ENCODE measurements around the gene PYGO2.

Gene PYGO2

GRCh38 chr1:154962795-154963330, 1.3 kb upstream of the PYGO2 start:
- H3K4me1 ChIP-seq (ENCODE audit: low read length): peaks cover 22% of the 10 kb centered on the region
- H3K9ac ChIP-seq (ENCODE audit: low read length): peak overlapping the region; percentile 96
- H2AFZ ChIP-seq (ENCODE audit: low read depth, low read length): no peak overlapping the region
- H3K4me3 ChIP-seq (ENCODE audit: low read length): peak overlapping the region; percentile 92
- peaks cover 33% of the 10 kb centered on the region for H3K36me3 ChIP-seq (replicated peaks; ENCODE audit: low read depth, low read length)
- H3K4me2 ChIP-seq (ENCODE audit: low read length): peak overlapping the region; percentile 95
- peaks cover 31% of the 10 kb centered on the region for H3K79me2 ChIP-seq (ENCODE audit: low read length)
- H3K27ac ChIP-seq (ENCODE audit: low read length): peak overlapping the region; percentile 73; the same call in 1 of the 2 replicates
- H3K27me3 ChIP-seq (ENCODE audit: low read depth, low read length): no peaks in the 10 kb centered on the region
- no peaks in the 10 kb centered on the region for H3K9me3 ChIP-seq (ENCODE audit: insufficient read depth, low read length)
- peaks cover 7% of the 10 kb centered on the region; the same call in 1 of the 2 replicates for H4K20me1 ChIP-seq (ENCODE audit: insufficient read depth, low read length)
- TF ChIP-seq CTCF (IDR thresholded peaks at IDR 0.05; ENCODE audit: low read depth, low read length) (no peak), EZH2phosphoT487 (IDR thresholded peaks at IDR 0.05; ENCODE audit: low read depth) (no peak)

GRCh38 chr1:154962156-154962749, 671 bp upstream of the PYGO2 start:
- peaks cover 31% of the 10 kb centered on the region for H3K79me2 ChIP-seq (ENCODE audit: low read length)
- peak overlapping the region; percentile 73 for H3K27ac ChIP-seq (ENCODE audit: low read length)
- H3K36me3 ChIP-seq (replicated peaks; ENCODE audit: low read depth, low read length): peaks cover 28% of the 10 kb centered on the region
- TF ChIP-seq CTCF (IDR thresholded peaks at IDR 0.05; ENCODE audit: low read depth, low read length) (no peak), EZH2phosphoT487 (IDR thresholded peaks at IDR 0.05; ENCODE audit: low read depth) (no peak)
- peaks cover 28% of the 10 kb centered on the region for H3K4me1 ChIP-seq (ENCODE audit: low read length)
- peaks cover 7% of the 10 kb centered on the region; the same call in 1 of the 2 replicates for H4K20me1 ChIP-seq (ENCODE audit: insufficient read depth, low read length)
- H2AFZ ChIP-seq (ENCODE audit: low read depth, low read length): peak overlapping the region; percentile 67; the same call in 1 of the 2 replicates
- no peaks in the 10 kb centered on the region for H3K27me3 ChIP-seq (ENCODE audit: low read depth, low read length)
- peak overlapping the region; percentile 92 for H3K4me3 ChIP-seq (ENCODE audit: low read length)
- peak overlapping the region; percentile 95 for H3K4me2 ChIP-seq (ENCODE audit: low read length)
- no peaks in the 10 kb centered on the region for H3K9me3 ChIP-seq (ENCODE audit: insufficient read depth, low read length)
- peak overlapping the region; percentile 96 for H3K9ac ChIP-seq (ENCODE audit: low read length)

GRCh38 chr1:154960446-154961136, 991 bp downstream of the PYGO2 start:
- Histone ChIP-seq H3K9ac (ENCODE audit: low read length) (peak overlapping the region; percentile 96), H3K36me3 (replicated peaks; ENCODE audit: low read depth, low read length) (peaks cover 20% of the 10 kb centered on the region), H2AFZ (ENCODE audit: low read depth, low read length) (no peak overlapping the region), H3K4me2 (ENCODE audit: low read length) (peak overlapping the region; percentile 95), H3K79me2 (ENCODE audit: low read length) (peaks cover 31% of the 10 kb centered on the region), H3K4me3 (ENCODE audit: low read length) (peak overlapping the region; percentile 92), H3K27ac (ENCODE audit: low read length) (peak overlapping the region; percentile 73), H3K27me3 (ENCODE audit: low read depth, low read length) (no peaks in the 10 kb centered on the region), H3K9me3 (ENCODE audit: insufficient read depth, low read length) (no peaks in the 10 kb centered on the region), H3K4me1 (ENCODE audit: low read length) (peaks cover 32% of the 10 kb centered on the region), H4K20me1 (ENCODE audit: insufficient read depth, low read length) (peaks cover 7% of the 10 kb centered on the region; the same call in 1 of the 2 replicates)
- TF ChIP-seq EZH2phosphoT487 (IDR thresholded peaks at IDR 0.05; ENCODE audit: low read depth): no peak
- no peak for TF ChIP-seq CTCF (IDR thresholded peaks at IDR 0.05; ENCODE audit: low read depth, low read length)

- no peak for TF ChIP-seq CTCF (IDR thresholded peaks at IDR 0.05; ENCODE audit: low read depth, low read length)
- TF ChIP-seq EZH2phosphoT487 (IDR thresholded peaks at IDR 0.05; ENCODE audit: low read depth): no peak
- no peaks in the 10 kb centered on the region for H3K27me3 ChIP-seq (ENCODE audit: low read depth, low read length)
- H3K4me3 ChIP-seq (ENCODE audit: low read length): no peak overlapping the region
- peaks cover 31% of the 10 kb centered on the region for H3K79me2 ChIP-seq (ENCODE audit: low read length)
- peaks cover 15% of the 10 kb centered on the region for H3K36me3 ChIP-seq (replicated peaks; ENCODE audit: low read depth, low read length)
- no peaks in the 10 kb centered on the region for H3K9me3 ChIP-seq (ENCODE audit: insufficient read depth, low read length)
- H3K27ac ChIP-seq (ENCODE audit: low read length): no peak overlapping the region
- no peak overlapping the region for H2AFZ ChIP-seq (ENCODE audit: low read depth, low read length)
- H3K4me1 ChIP-seq (ENCODE audit: low read length): peaks cover 40% of the 10 kb centered on the region
- H3K9ac ChIP-seq (ENCODE audit: low read length): no peak overlapping the region
- H3K4me2 ChIP-seq (ENCODE audit: low read length): no peak overlapping the region
- H4K20me1 ChIP-seq (ENCODE audit: insufficient read depth, low read length): peaks cover 7% of the 10 kb centered on the region; the same call in 1 of the 2 replicates
Observed at GRCh38 chr1:154959426-154959780, 2.2 kb downstream of the PYGO2 start.

Data from OCI-LY3 (cell line).